GM21529 (cell line): Measurements from ENCODE around the gene PTPRE.

Experiments
- ATAC-seq: cut with Tn5 transposase; IDR thresholded peaks from one replicate; pipeline ENCODE4 v1.9.1; 2021; ENCODE audit not compliant: unreplicated experiment

Gene PTPRE

DNA sequence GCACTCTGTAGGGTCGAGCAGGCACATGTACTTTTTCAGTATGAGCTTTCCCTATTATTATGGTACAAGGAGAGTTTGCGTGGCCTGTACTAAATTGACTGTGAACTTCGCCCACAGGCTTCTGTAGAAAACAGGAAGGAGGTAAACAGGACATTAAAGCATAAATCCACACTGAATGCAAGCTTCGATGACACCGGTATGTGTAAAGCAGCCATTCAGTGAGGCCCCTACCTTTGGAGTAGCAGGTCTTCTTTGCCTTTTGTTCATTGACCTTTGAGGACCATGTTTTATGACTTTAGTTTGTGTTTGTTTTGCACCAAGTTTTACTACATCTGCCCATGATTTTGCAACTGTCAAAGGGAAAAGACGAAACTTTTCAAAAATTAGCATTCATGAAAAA is 204.8 kb downstream of the PTPRE start:
- ATAC-seq = no peak

DNA sequence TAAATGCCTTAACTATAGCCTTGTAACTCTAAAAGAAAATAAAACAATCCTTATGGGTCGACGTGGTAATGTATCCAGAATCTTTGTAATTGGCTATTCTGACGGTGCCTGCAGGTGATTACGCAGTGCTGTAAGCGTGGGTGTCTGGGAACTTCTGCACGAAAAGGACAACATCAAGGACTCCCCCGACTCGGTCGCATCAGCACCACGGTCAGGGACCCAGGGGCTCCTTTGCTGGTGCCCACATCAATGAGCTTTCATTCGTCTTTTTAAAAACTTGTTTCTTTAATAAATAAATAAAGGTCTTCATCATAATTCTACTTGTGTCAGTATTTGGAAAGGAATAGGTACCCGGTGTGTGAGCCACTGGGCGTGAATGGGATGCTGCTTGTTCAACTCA is 206.1 kb downstream of the PTPRE start:
- ATAC-seq = no peak

DNA sequence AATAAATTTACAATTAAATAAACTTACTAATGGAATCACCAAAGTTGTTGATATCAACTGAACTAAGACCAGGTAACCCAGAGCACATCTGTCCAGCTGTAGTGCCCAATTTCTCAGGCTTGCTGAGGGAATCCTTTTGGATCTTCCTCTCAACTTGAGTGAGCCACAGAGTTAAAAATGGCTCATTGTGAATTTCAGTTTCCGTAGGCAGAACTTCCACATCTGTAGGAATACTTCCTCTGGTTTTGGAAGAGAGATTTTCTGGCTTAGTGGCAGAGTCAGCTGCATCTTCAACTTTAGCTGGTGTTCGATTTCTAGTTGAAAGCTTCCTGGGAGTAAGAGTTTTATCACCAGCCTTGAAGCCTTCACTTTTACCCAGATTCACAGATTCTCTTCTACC is 208.0 kb downstream of the PTPRE start:
- no peak for ATAC-seq

DNA sequence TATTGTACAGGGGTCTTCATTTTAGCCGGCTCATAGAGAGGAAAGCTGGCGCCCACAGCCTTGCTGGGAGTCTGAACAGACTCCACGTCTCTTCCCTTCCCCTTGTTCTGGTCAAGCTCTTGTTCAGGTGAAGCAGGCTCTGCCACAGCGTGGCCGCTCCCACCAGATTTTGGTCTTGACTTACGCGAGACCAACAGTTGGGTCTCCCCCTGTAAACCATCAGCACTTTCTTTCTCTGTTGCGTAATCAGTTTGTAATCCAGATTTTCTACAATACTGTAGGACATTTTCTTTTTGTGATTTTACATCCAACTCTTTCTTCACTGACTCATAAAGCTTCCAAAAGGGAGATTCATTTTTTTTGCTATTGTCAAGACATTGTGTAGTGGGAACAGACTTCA is 208.5 kb downstream of the PTPRE start:
- ATAC-seq = no peak

DNA sequence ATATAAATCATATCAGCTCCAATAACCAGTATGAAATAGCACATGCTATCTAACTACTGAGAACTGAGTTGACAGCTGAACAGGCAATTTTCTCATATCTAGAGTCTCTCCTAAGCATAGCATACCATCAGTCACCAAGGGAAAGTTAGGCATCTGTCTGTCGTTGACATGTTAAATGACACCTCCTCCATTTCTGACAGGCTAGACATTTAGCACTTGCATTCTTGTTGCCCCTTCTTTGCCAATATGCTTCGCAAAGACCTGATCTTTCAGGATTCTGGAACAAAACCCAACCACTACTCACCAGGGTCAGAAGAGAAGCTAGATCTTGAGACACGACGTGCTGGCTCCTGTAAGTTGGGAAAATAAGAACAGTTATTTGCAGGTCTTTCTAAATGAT is 209.3 kb downstream of the PTPRE start:
- no peak for ATAC-seq

DNA sequence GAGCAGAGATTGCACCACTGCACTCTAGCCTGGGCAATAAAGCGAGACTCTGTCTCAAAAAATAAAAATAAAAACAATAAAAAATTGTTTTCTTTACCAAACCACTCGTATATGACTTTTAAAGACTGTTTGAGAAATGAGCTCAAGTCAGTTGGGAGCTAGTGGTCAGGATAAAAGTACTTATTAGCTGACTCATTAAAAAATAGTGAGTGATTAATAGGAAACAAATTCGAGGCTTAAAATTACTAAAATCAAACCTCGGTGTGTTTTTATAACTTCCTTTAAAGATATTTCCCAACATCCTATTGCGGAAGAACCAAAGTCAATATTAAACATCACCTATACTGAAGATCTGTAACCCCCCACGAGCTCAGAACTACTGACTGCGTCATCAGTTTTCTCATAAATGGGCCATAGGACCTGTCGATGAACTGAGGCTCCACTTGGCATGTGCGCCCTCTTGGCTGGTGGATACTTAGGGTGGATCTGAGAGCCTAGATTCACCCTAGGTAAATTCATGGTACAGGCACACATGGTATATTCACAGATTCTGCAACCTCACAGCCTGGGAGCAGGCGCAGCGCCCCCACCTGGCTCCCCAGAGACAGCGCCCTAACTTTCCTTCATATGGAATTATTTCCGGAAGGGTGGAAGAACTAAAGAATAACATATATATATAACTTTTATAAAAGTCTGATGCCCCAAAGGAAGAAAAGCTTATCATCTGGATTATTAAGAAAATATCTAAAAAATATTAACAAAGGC is 210.1 kb downstream of the PTPRE start:
- ATAC-seq = no peak

DNA sequence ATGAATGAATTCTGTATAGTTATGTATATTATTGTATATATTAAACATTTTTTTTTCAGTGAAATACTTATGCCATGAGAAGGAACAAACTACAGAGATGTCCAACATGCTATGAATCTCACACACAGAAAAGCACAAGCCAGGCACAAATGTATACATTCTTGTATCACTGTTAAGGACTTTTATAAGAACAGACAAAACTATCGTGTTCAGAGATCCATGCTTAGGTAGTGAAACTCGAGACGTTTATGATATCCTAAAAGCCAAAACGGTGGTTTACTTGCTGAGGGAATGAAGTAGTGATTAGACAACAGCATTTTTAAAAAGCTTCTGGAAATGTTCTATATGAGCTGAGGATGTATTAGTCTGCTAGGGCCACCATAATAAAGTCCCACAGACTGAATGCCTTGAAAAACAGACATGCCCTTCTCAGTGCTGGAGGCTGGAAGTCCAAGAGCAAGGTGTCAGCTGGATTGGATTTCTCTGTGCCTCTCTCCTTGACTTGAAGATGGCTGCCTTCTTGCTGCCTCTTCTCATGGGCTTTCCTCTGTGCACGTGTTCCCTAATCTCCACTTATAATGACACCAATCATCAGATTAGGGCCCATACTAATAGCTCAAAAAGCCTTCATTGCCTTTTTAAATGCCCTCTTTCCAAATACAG is 215.0 kb downstream of the PTPRE start:
- no peak for ATAC-seq

DNA sequence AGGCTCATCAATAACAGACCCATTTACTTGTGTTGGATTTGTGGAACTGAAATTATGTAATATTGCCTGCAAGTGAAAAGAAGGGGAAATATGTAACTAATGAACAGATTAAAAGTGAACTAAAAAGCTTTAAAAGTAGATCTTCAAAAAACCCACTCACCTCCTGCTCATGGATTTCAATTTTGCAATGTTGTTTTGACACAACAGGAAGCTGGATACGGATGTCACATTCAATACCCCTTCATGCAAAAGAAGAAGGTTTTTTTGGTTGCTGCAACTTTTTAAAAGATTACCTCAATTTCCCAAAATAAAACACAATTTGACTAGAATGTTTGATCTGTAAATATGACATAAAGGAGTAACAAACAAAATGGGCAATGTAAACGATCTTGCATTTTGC is 216.0 kb downstream of the PTPRE start:
- ATAC-seq = no peak

DNA sequence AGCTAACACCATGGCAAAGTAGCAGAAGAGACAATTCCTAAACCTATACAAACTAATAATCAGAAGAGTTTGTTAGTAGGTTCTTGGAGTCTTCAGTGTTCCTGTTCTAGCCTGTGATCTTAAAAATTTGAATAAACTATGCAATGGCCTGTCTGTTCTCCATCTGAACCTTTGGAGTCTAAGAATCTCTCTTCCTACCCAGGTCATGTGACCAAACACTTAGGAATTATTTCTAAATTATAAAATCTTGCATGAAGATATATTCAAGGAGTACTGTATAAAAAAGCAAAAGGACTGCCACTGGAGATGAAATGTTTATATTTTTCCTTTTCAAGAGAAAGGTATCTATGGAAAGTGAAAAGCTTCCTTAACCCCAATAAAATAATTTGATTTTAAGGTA is 216.9 kb downstream of the PTPRE start:
- ATAC-seq = no peak

DNA sequence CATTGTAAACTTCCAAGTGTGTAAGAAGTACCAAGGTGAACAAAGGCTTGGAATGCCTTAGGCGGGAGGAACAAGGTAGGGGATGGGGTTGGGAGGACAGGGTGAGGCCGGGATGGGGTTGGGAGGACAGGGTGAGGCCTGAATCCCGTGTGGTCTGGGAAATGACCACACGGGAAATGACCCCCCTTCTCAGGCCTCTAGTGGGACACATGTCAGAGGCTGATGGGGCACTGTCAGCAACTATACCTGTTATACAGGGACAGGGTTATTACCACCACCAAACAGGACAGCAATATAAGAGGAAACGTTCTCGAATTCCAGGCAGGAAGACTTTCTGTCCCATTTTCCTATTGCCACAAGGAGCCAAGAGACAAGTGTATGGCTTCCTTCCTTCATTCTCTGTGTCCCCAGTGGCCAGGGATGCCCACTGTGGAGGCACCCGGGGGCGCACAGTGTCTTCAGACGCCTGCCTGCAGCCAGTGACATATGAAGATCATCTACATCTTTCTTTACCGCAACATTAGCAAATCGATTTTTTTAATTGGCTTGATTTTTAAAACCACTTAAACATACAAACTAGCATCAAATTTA is 218.0 kb downstream of the PTPRE start:
- ATAC-seq = no peak

DNA sequence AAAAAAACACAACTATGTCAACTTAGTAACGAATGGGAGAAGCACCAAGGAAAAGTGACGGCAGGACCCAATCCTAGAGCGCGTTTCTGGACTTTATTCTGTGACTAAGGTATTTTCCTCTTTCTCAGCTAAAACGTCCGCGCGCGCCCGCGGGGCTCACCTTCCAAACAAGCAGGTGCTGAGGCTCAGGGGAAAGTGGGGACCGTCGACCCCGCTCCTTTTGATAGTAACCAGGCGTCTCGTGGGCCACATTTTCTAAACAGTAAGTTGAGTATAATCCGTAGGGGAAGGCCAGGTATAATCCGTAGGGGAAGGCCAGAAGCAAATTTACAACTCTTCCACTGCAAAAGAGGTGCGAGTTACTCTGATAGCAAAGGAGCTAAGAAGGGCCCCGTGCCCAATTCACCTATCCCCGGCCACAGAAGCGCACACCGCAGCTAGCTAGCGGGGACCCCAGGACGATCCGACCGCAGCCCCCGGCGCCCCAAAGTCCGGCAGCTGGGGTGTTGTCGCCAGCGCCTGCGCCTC is 218.6 kb downstream of the PTPRE start:
- ATAC-seq = no peak

DNA sequence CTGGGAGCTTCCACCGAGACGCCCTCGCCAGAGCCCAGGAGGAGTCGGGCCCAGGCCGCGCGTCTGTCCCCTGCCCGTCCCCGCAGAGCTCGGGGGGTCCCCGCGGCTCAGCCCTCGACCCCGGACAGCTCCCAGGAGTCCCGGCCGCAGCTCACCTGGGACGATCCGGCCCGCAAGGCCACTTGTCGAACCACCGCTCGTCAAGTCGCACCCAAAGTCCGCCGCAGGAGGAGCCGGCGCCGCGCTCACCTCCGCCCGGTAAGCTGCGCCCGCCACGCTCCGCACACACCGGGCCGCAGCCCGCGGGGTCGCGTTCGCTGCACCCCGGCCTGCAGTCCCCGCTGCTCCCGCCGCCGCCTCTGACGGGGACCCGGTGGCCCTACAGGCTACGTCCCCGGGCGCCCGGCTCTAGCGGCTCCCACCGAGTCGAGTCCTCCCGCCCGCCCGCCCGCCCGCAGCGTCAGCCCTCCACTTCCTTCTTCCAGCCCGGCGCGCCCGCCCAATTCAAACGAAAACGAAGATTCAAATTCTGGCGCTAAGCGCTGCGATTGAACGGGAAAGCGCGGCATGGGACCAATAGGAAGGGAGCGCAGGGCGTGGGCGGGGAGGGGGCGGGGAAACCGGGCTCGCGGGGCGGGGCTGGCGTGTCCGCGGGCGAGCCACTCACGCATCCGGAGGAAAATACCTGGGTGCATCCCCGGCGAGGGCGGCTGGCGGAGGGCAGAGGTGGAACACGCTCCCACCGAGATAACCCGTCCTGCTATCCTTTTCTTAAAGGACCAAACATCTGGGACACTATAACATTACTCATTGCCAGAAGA is 219.3 kb downstream of the PTPRE start, which contains the start of gene MKI67:
TSS of gene MKI67 (minus strand) at position 480 of the 821 bp plus-strand sequence. CDS start 756 bp downstream, outside the sequence.
- ATAC-seq = peak; percentile 77

DNA sequence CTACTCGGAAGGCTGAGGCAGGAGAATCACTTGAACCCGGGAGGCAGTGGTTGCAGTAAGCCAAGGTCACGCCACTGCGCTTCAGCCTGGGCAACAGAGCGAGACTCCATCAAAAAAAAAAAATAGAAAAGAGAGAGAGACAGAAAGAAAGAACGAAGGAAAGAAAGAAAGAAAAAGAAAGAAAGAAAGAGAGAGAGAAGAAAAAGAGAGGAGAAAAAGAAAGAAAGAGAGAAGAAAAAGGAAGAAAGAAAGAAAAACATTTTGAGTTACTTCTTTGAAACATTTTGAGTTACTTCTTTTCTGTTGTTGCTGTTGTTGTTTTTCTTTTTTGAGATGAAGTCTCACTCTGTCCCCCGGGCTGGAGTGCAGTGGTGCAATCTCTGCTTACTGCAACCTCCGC is 221.7 kb downstream of the PTPRE start:
- ATAC-seq = no peak

DNA sequence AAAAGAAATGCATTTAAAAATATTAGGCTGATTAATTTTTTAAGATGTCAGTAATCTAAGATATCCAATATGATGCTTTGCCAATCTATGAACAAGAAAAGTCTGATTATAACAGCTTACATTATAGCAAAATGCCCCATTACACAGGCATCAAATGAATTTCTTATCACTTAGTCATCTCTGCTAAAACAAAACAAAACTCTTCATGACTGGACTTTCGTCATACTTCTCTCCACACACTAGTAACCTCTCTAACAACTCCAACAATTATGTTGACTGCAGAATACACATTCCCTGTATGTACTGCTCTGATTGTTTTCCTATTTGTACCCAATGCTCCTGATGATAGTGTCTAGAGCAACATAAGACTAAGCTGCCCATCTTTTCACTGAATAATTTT is 223.1 kb downstream of the PTPRE start:
- no peak for ATAC-seq
